Measurements from ENCODE around the gene PREB.

The PREB gene

DNA sequence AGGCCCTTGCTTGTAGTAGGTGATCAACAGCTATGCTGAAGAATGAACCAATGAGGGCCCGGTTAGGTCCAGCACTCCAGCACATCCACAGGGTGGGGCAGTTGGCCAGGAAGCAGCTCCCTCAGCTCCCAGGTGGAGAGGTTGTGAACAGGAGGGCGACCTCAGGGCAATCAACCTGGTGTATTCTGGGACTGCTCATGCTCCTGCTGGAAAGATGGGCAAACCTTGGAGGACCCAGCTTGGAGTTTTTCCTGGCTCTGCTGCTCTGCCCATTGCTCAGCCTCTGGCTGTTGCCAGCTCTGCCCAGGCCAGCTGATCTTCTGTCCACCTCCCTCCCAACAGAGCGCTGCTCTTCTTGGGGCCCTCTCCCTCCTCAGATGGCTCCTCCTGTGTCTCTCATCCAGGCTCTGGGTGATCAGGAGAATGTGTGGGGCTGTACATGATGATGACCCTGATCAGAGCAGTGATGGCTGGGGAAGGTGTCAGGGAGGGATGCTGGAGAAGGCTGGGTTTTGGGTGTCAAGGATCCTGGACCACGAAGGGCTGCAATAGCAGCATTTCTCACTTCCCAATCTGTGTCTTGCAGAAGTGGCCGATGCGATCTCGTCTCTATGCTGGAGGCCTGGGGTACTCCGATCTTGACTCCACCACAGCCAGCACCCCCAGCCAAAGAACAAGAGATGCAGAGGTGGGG, 17.8 kb upstream of the PREB start:
- DNase-seq, result no peak

DNA sequence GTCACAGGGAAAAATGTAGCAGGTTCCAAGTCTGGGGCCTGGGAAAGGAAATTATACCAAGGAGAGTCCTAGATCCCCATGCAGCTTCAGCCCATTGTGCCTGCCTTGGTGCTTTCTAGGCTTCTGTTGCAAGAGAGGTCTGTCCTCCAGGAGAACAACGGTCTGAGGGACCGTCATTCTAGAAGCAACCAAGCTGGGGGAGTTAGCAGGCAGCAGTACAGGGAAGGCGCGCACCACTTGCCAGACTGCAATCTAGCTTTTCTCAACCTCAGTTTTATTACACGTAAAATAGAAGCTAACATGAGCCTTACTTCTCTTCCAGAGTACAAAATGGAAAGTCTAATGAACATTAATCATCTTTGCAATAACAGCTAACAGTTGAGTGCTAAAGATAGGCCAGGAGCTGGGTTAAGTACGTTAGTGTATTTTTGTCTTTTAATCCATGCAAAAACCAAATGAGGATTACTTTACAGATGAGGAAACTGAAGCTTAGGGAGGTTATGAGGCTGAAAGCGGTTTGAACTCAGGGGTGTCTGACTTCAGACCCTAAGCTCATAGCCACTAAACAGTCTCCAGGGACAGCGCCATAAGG, 16.3 kb upstream of the PREB start:
- no peak for DNase-seq

DNA sequence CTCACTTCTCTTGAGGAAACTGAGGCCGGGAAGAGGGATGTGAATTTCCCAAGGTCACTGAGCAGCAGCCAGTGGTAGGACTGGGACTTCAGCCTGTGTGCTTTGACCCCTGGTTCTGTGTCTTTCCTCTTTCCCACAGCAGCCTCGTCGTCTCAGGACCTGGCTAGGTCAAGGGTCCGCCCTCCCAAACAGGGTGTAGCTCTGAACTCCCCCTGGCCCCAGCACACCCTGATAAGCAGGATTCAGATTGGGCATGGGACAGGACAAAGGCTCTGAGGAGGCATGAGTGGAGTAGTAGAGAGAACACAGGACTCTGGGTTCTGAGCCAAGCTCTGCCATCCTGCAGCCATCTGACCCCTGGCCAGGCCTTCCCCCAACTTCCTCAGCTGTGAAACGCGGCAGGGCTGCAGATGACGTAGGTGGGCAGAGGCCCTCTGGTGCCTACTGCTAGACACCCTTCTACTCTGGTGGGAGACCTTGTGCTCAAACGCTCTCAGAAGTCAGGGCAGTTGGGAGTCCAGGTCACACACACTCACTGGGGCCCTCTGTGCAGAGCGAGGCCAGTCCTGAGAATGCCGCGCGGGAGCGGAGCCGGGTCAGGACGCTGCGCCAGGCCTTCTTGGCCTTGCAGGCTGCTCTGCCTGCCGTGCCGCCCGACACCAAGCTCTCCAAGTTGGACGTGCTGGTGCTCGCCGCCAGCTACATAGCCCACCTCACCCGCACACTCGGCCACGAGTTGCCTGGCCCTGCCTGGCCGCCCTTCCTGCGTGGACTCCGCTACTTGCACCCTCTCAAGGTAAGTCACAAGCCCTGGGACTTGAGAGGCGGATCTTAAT, 15.4 kb upstream of the PREB start:
- DNase-seq, result no peak

DNA sequence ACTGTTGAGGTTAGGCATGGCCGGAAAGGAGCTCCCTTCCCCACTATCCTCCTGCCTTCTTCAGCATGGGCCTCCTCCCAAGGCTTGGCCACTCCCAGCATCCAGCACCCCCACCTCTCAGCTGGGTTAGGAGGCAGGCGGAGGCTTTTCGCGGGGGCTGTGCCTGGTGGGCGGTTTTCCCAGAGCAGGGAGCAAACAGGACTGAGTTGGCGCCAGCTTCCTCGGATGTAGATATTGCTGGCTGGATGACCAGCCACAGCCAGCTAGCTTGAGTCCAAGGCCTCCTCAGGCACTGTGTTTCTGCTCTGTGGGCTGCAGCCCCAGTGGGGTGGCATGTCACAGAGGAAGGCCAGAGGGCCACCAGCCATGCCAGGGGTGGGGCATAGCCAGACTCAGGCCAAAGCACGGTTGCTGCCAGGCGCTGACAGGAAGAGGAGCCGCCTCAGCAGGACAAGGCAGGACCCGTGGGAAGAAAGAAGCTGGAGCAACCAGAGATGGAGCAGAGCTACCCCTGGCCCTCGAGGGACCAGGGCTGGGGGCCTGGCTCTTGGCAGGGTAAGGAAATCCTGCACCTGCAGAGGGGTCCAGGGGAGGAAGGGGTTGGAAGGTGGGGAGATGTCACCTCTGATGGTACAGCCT, 14.5 kb upstream of the PREB start, which contains the start of gene TCF23:
TCF23 (plus strand) TSS at position 204 of the 639 bp plus-strand sequence; CDS start at position 334, 130 bp downstream.
- DNase-seq, result no peak

DNA sequence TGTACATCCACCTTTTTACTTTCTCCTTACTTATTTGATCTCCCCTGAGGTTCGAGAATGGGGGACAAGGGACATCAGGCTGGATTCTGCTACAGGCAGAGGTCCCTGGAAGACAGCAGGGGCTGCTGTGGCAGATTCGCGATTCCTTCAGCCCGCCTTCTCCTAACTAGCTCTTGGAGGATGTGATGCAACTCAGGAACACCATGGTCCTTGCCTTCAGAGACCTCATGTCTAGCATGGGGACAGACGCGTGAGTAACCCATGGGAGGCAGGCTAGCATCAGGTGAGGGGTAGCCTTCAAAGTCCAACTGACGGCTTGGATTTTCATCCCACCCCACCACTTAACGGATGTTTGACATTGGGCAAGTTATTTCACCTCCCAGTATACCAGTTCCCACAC, 13.5 kb upstream of the PREB start:
- no peak for DNase-seq

DNA sequence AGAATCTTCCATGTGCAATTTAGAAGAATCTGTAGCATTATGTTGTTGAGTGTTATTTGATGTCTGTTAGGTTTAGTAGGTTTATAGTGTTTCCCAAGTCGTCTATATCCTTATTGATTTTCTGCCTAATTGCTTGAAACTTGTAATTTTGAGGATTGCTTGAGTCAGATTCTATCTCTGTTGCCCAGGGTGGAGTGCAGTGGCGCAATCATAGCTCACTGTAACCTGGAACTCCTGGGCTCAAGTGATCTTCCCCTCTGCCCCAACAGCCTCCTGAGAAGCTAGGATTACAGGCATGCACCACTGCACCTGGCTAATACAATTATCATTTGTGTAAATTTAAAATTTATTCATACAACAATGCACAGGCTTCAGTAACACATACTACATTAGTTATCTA, 11.2 kb upstream of the PREB start:
- DNase-seq, result no peak

DNA sequence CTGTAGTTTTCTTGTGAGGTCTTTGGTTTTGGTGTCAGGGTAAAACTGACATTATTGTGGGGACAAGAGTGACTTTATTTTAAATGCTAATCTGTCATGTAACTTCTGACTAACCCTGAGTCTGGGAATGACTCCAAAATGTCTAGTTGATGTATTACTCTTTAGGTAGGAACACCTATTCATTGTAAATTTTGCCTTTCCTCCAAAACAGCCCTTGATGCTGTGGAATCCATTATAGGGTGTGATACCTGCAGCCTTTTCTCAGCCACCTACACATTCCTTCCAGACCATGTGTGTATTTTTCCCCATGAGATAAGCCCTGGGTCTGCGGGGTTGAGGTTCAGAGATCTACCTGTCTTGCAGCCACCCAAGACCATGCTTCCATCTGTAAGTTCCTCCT, 8.8 kb upstream of the PREB start:
- DNase-seq, result no peak

DNA sequence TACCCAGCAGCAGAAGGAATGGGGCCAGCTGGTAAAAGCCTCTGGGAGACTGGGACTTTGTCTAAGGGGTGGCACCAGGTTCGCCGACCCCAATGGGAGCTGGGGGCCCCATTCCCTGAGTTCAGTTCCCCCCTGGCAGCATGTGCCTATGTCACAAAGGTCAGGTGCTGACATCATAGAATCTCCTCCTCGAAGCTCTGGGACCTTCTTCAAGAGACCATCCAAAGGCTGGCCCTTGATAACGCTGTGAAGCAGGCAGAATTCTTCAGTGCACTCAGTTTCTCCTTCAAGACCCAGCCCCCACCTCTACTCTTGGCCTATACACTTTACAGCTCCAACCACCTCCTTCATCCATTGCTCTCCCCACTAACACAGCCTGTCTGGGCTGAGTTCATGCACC, 4.9 kb upstream of the PREB start, which contains the start of gene PRR30:
PRR30 (minus strand) TSS at position 101 of the 400 bp plus-strand sequence. CDS start 1,081 bp downstream, outside the sequence.
- DNase-seq, result no peak

DNA sequence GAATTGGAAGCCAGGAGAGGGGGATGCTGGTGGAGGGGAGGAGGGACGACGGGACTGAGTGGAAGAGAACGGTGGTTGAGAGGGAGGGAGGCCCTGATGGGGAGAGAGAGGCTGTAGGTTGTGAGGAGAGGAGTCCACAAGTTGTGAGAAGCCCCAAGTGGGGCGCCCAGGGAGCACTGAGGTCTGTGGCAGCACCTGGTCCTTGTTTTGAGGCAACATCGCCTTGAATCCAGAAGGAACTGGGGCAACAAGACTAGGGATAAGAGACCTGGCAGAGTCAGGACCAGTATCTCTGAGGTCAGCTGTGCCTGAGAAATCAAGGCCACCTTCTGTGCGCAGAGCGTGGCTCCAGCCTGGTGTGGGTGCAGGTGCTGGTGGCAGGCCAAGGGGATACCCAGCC, 3.7 kb upstream of the PREB start:
- DNase-seq, result no peak

DNA sequence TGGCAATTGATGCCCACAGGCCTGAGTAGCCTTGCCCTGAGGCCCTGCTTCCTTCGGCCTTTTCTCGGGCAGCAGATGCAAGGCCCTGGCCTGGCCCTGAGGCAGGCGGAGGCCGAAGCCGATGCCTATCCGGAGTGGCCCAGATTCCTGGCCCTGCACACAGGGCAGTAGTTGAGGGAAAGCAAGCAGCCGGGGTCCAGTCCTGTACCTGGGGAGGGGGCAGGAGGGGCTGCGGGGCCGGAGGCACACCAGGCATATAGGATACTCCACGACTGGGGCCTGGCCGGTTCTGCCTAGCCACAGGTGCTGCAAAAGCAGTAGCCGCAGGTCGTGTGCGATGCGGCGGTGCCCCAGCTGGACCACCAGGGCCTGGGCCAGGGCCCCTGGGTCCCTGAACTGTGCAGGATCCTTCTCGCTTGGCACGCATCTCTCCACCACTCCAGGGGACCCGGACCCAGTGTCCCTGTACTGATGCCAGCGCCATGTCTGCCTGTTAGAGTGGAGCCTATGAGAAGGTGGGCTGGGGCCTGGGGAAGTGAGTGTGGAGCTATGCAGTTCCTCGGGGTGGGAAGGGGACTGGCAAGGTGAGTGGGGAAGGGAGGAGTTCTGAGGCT, 3.0 kb upstream of the PREB start:
- no peak for DNase-seq

DNA sequence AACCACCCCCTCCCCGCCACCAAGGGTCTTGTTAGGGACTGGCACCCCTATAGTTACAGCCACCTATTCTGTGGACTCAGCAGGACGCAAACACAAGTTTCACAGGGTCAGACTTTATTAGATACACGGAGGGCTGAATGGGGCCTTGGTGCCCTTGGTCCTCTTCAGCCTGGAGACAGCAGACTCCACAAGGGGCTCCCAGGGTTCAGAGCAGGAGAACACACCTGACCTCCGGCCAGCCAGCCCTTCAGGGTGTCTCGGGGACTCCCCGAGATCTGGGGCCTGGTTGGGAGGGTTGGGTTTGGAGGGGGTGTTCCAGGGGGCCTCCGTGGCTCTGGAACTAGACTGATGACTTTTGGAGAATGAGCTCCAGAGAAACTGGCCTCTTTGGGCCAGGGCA, 2.3 kb upstream of the PREB start:
- DNase-seq, result no peak

DNA sequence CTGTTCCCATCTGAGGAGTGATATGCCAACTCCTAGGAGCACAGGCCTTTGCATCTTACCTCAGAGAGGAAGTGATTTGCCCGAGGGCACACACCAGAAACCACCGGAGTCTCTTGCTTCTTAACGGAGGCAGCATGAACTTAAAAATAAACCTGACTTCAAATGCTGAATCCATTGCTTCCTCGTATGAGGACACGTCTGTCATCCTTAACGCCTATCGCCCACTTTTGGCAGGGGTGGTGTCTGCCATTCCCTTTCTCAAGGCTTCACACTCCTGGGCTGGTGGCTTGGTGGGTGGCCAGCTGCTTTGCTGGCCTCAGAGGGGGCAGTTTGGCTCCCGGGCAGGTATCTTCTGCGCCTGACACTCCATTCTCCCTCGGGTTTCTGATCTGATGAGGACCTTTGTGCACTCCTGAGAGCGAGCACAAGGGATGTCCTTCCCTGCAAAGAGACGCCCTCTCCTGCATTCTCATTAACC, 1.1 kb upstream of the PREB start:
- DNase-seq, result no peak

DNA sequence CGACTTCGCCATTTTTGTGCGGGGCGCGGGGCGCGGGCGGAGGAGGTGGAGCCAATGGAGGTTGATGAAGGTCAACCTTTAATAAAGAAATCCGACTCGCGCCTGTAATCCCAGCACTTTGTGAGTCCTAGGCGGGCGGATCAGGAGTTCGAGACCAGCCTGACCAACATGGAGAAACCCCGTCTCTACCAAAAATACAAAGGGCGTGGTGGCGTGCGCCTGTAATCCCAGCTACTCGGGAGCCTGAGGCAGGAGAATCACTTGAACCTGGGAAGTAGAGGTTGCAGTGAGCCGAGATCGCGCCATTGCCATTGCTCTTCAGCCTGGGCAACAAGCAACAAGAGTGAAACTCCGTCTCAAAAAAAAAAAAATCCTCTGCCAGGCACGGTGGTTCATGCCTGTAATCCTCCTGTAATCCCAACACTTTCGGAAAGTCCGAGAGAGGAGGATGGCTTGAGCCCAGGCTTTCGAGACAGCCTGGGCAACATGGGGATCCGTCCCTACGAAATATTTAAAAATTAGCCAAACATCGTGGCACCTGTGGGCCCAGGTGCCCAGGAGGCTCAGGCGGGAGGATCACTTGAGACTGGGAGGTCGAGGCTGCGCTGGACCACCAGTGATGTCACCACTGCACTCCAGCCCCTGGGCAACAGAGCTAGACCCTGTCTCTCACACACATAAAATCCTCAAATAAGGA, 493 bp upstream of the PREB start:
- no peak for DNase-seq

DNA sequence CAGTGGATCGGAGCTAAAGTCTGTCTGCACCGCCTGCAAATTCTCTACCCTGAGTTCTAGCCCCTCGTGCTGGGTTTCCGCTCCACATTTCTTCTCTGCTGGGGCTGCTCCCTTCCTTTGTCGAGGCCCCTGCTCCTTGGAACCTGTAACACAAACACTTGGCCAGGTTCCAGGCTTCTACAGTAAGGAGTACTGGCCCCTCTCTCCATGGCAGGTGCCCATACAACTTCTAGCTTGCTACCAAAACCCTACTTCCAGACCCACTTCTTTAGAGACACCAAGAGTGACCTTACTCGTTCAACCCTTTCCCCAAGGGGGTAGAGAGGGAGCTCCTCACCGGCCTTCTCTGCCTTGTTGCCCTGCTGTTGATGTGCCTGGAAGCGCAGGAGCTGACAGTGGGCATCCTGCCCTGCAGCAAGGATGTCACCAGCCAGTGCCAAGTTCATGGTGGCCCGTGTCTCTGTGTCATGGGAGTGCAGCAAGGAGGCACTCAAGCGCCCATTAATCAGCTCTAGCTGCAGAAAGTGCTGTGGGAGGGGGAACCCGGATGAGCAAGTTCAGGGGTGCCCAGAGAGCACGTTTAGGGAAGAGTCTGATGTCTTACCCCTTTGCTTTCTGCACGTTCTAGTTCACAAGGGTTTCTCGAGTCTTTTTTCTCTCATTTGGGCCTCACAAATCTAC, 1.1 kb downstream of the PREB start:
- peak; percentile 5 for DNase-seq

DNA sequence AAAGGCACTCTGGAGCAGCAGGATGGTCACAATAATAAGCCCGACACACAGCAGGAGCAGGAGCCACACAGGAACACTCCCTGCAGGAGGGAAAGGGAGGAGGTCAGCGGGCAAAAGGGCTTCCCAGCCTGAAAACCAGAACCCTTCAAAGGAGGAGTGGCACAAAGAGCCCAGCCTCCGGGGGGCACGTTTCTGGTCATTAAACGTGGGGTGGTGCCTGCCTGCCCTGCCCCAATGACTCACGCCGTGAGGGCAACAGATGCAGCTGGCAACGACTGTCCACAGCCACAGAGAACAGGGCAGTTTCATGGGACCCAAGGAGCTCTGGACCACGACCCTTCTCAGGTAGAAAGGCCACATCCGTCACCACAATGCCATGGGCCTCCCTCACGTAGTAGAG, 3.0 kb downstream of the PREB start:
- DNase-seq, result no peak

DNA sequence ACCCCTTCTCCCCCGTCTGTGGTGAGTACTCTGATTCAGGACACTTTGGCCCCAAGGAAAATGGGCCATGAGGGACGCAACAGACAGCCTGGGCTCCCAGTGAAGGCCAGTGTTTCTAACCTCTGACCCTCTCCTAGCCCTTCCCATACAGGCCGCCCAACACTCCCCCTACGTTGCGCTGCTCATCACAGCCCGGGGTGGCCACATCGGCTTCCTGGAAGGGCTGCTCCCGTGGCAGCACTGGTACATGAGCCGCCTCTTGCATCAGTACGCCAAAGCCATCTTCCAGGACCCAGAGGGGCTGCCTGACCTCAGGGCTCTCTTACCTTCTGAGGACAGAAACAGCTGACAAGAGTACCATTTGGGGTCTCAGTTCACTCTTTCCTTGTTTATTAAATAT, 4.0 kb downstream of the PREB start:
- no peak for DNase-seq

DNA sequence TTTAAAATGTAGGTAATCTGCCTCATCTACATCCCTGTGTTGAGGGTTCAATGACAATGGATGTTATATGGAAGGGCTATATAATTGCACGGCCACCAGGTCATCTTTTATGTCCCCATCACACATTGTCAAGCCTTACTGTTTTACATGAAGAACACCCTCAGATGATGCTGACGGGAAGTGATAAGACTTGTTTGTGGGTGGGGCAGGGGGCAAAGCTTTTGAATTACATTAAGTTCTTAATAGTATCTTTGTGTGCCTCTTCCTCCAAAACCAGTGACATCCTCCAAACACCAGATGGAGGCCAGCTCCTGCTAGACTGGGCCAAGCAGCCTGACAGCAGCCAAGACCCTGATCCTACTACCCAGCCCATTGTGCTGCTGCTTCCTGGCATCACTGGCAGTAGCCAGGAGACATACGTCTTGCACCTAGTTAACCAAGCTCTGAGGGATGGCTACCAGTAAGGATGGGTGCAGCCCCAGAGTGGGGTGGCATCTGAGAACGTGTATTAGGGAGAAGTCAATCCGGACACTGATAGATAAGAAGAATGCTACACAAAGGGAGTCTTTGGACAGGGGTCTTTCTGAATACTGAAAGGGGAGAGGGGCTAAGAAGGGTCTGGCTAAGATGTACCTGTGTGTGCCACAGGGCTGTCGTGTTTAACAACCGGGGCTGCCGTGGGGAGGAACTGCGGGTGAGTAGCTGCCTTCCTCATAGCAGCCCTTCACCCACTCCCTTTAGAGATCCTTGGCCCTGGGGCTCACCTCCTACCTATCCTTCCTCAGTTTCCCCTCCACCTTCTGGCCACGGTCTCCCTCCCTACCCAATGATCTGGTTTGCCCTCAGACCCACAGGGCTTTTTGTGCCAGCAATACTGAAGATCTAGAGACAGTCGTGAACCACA, 5.5 kb downstream of the PREB start:
- DNase-seq, result no peak

DNA sequence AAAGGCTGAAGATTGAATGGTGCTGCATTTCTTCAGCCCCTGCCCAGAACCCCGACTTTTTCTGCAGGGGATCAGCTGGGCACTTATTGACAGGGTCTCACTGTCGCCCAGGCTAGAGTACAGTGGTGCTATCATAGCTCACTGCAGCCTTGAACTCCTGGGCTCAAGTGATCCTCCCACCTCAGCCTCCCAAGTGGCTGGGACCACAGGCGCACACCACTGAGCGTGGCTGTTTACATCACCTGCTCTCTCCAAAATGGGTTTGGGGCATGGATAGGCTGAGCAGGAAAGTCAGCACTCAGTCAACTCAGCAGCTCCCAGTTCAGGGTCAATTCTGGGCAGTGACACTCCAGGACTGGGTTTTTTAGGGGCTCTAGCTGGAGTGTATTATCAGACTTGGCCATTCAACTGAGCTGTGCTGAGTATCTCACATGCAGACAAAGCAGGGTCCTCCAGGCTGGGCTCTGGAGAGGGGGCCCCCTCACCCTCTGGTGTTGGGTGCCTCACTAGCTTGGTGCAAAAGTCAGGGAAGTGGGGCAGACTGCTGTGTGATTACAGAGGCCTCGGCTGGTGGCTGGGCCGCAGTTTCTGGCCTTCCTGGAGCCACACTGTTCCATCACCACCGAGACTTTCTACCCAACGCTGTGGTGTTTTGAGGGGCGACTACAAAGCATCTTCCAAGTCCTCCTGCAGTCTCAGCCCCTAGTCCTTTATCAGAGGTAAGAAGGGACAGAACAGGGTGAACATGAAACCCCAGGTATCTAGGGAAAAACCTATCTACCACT, 6.4 kb downstream of the PREB start:
- DNase-seq, result no peak

DNA sequence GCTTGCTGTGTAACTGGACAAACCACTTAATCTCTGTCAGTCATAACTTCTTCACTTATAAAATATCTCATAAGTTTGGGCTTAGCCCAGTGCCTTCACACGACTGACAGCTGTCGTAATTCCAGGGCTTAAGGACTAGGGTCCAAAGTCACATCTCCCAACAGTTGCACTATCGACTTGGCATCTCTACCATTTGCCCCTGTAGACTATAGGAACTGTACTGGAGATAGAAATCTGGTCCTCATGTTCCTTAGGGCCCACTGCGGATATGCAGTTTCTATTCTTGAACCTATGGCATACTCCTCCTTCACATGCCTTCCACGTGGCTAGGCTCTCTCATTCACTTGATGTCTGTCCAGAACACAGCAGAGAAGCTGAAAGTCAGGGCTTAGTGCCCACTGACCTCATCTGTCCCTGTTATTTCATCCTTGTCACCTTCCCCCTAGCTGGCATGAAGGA, 8.2 kb downstream of the PREB start:
- no peak for DNase-seq

DNA sequence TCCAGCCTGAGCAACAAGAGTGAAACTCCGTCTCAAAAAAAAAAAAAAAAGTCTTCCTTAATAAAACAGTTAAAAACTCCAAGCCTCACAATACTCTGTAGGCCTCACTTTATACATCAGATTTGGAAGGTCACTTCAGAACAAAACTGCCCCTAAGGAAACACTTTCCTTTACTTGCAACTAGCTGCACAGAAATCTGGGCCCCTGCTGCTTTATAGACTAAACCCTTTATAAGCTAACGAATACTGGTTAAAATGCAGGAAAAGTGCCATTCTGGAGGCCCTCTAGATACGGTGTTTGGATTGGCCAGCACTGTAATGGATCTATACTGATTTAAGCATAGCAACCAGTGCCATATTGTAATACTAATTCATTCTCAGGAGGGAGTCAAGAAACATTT, 9.3 kb downstream of the PREB start:
- no peak for DNase-seq

Data from CD4-positive, alpha-beta T cell treated with Interleukin-17A for 1 hour (primary cell).